ENCODE data around the gene NCOA1.
"Not testable (repeated sequence)": the region's sequence is repeated elsewhere in the genome, so short reads cannot be mapped to it uniquely, and the experiment has no call there.

Gene NCOA1

DNA sequence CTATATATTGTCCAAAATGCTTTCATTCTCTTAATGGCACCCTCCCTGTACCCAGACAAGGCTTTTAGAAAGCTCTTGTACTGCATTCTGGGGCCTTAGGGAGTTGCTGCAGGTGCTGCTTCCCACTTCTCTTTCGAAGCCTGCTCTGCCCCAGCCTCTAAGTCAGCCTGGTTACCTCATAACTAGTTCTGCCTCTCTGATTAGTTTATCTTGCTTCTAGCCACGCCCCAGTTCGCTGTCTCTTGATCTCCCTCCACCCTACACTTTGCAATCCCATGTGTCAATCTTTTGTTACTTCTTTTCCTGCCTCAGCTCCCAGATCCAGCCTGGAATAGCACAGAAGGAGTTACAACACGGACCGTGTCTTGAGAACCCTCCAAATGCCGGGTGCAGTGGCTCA is 13.8 kb upstream of the NCOA1 start:
- DNase-seq = no peak

DNA sequence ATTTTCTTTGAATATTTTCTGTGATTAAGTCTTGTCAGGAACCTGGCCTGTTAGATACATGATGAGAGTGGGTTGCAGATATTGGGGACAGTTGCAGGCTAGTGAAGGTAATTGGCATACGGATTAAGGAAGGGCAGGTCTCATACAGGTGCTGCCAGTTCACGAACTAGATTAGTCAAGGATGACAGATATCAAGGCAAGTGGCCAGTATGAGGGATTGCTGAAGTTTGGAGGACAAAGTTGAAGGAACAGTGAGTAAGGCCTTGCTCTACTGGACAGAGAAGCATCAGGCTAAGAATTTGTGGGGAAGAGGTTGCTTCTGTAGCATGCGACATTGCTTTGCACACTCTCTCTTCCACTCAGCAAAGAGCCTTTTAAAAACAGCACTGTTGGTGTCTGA is 12.8 kb upstream of the NCOA1 start:
- no peak for DNase-seq

- DNase-seq = no peak
Measured at GRCh38 chr2:24480245-24480644, 10.8 kb upstream of the NCOA1 start.

DNA sequence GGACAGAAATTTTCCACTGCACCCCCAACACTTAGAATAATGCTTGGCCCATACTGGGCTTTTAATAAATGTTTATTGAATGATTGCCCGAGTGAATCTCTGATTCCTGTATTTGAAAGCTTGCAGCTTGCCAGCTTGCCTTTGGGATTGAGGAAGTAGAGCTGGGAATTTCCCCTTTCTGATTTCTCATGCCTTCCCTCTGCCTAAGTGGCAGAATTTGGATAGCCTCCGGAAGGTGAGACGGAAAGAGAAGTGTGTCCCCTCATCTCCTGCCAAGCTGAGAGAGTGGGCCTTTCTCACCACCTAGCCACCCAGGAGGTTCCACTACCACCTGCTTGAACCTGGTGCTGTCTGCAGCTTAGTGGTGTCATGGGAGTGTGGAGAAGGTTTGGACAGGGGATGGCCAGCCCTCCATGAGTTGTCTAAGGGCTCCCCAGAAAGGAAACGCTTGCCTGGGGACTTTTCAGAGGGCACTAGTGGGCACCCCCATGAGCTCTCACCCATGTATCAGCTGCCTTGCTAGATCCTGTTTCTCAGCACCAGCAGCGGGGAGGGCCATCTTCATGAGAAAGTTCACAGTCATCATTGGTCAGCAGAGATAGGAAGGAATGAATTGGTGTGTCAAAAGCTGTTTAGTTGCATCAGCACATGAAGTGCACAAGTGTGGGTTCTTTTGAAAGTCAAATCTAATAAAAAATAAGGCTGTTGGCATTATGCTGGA is 8.6 kb upstream of the NCOA1 start:
- DNase-seq = no peak

DNA sequence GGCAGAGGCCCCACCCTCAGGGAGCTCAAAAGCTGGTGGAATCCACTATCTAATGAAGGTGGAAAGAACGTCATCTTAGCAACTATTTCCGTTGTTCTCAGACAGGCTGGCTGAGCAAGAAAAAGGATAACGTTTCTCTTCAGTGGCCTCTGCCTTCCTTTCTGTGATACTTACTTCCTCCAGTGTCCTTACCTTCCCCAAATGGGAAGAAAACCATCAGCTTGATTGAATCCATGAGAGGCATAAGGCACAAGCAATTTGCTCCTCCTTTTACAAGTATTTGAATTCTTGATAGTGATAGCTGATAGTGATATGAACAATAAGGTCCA is 8.1 kb upstream of the NCOA1 start:
- no peak for DNase-seq

DNA sequence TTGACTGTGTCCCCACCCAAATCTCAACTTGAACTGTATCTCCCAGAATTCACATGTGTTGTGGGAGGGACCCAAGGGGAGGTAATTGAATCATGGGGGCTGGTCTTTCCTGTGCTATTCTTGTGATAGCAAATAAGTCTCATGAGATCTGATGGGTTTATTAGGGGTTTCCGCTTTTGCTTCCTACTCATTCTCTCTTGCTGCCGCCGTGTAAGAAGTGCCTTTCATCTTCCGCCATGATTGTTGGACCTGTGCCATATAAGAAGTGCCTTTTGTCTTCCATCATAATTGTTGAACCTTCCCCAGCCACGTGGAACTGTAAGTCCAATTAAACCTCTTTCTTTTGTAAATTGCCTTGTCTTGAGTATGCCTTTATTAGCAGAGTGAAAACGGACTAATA is 6.4 kb upstream of the NCOA1 start:
- not testable (repeated sequence) for DNase-seq

GRCh38 chr2:24485197-24485596 is 5.9 kb upstream of the NCOA1 start:
- no peak for DNase-seq

DNA sequence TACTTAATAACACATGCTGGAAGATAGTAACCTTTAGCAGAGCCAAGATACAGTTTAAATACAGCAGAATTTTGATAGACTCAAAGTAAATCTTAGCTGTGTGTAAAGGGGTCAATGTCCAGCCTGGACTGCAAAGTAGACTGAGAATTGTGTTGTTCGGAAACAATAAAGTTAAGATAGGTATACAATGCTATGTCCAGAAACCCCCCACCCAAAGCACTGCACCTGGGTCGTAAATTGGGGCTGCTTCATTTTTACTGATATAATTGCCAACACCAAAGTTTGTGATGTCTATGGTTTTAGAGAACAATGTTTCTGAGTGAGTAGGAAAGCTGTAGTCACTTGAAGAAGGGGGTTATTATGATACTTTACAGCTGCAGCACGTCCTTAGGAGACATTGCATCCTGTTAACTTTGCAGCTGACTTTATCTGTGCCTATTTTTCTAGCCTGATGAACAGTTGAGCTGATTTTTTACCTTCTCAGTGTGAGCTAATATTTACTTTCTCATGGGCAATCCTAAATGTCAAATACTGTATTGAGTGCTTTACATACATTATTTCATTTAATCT is 4.3 kb upstream of the NCOA1 start:
- DNase-seq = no peak

- no peak for DNase-seq
Measured at GRCh38 chr2:24489465-24490180, 1.4 kb upstream of the NCOA1 start.

GRCh38 chr2:24490181-24490689 is 819 bp upstream of the NCOA1 start:
- peak in 1 of 14 donors; percentile 13 for DNase-seq

DNA sequence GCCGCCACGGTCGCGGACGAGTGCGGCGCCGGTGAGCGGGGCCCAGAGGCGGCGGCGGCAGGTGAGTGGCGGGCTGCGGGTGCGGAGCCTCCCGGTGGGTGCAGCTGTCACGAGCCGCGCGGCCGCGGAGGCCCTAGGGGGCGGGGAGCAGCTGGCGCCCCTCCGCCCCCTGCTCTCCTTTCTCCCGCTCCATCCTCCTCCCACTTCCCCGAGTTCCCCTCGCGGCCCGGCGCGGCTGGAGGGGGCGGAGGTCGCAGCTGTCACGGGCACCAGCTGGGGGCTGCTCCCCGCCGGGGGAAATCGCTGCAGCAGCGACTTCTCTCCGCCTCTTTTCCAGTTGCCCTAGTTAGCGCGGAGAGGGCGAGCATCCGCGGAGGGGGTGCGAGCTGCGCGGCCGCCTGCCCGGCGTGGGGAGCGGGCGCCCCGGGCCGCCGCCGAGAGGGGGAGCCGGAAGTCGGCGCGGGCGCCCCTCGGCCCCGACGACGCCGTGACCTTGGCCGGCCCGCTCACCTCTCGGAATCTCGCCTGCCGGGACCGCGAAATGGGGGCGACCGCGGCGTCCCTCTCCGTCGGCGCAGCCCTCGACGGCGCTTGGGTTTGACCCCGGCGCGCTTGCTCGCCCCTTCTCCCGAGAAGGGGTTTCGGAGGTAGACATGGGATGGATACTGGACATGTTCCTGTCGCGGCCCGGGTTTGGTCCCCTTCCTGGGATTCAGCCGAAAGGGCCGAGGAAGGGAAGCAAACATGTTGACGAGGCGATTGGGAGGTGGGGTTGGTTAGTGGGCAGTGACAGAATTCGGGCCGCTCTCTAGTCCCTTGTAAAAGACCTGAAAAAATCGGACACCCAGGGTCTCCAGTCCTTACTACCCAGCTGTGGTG is 727 bp downstream of the NCOA1 start:
- DNase-seq = peak in 11 of 14 donors; percentile 26 to 79 (median 58)

- DNase-seq = peak in 10 of 14 donors; percentile 25 to 73 (median 46)
Measured at GRCh38 chr2:24492421-24493279, 1.6 kb downstream of the NCOA1 start.

DNA sequence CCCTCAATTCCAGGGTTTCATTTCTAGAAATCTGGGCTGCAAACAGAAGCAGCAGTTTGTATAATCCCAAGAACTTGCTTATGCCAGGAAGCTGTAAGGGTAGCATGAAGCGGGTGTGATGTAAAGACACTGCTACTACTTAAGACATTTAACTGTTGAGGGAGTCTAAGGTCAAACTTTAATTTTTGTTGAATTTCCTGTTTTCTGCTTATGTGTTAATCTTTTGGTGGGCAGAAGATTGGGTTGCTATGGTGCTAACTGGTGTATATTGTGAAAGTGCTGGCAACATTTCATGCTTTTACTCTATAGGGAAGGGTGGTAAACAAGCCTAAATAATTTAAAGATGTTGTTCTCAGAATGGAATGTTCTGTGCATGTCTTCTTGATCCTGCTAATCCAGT is 2.7 kb downstream of the NCOA1 start:
- DNase-seq = no peak

DNA sequence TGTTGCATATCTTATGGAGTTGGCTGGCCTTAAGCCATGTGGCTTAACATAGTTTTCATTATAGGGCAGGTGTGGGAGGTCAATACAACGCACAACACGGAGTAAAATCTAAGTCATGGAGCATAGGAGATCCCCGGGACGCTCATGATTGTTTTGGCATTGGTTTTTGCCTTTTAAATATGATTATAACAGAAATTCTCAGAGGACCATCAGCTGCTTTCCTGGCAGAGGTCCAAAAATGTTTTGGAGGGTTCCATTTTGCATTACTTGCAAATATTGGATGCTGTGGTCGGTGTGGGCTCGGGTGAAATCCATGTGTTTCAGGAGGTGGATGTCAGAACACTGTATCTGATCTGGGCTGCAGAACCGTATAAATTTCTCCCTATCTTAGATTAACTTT is 3.4 kb downstream of the NCOA1 start:
- no peak for DNase-seq

GRCh38 chr2:24495451-24495850 is 4.4 kb downstream of the NCOA1 start:
- no peak for DNase-seq

- DNase-seq = no peak
Measured at GRCh38 chr2:24496959-24497358, 5.9 kb downstream of the NCOA1 start.

DNA sequence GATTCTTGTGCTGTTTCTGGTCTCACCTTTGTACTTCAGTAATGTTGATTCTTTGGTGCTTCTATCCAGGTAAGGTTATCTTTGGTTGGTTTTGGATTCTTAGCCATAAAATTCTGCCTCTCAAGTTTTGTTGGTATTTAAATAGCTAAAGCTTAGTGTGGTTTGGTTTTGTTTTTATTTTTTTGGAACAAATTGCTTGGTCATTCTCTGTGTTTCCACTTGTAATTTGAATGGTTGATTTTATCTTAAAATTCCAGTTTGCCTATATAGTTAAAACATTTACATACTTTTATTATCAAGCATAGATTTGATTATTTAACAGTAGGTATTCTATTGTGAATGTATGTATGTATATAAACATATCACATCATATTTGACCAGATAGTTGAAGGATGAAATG is 6.6 kb downstream of the NCOA1 start:
- DNase-seq = no peak

GRCh38 chr2:24498121-24498520 is 7.1 kb downstream of the NCOA1 start:
- no peak for DNase-seq

DNA sequence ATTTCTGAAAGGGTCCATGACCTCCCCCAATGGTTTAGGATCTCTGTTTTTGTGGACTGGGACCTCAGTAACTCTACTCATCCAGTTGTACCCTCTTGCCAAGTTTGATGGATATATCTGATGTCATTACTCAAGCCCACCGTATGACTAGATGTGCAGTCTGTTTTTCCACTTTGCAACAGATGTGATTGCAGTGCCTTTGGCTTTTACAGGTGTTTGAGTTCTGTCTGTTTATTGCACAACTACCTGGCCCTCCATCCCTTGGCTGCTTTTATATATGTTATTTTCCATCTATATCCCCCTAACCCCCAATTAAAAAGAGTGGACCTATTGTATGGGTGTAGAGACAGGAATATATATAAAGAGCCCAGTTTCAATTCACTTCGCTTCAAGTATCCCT is 10.8 kb downstream of the NCOA1 start:
- DNase-seq = no peak

- no peak for DNase-seq
Measured at GRCh38 chr2:24505534-24506275, 14.7 kb downstream of the NCOA1 start.

- DNase-seq = no peak
Measured at GRCh38 chr2:24507549-24507948, 16.5 kb downstream of the NCOA1 start.

All from C1 segment of cervical spinal cord (tissue), 14 donors.